ENCODE results near the gene CHML.

DNA sequence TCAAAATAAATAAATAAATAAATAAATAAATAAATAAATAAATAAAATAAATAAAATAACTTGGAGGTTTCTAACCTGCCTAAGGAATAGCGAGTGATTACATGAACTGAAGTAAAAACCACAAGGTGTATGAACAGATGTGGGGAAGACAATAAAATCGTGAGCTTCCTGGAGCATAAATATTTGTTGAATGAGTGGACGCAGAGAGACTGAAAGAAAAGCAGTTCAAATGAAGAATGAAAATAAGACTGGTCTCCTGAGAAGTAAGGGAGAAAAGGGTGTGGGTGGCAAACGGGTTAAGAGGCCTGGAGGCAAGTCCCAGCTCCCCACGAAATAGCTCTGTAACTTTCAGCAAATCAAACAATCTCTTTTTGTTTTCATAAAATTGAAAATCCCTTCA is 33.6 kb downstream of the CHML start:
- TF ChIP-seq EZH2 (IDR thresholded peaks at IDR 0.05; ENCODE audit: insufficient read depth, poor library complexity, severe bottlenecking), result no peak
- TF ChIP-seq EZH2phosphoT487 (IDR thresholded peaks at IDR 0.05; ENCODE audit: insufficient read depth, low read depth), result no peak
